HFFc6 (cell line): Measurements from ENCODE around the gene CRP. TPM values are rescaled to one million over a fixed set of nuclear protein-coding genes. Genes with fewer than 3 reads are reported as not detected.

Source experiments
- DNase-seq: peaks from one replicate; pipeline ENCODE4 v3.0.0-alpha.2; 2018
- H3K27ac Mint-ChIP-seq: 2 replicates; pipeline ENCODE4 v1.8.0; 2020; ENCODE audit warnings: mild to moderate bottlenecking, mixed read lengths
- H3K27me3 Mint-ChIP-seq: 2 replicates; pipeline ENCODE4 v1.8.0; 2021; ENCODE audit warnings: mild to moderate bottlenecking, moderate library complexity, mixed read lengths; ENCODE audit not compliant: insufficient read depth
- H3K36me3 Mint-ChIP-seq: 2 replicates; pipeline ENCODE4 v1.8.0; 2021; ENCODE audit warnings: low read depth, mixed read lengths
- H3K4me1 Mint-ChIP-seq: 2 replicates; pipeline ENCODE4 v1.8.0; 2020; ENCODE audit warnings: low read depth, mixed read lengths
- H3K4me3 Mint-ChIP-seq: 2 replicates; pipeline ENCODE4 v1.8.0; 2020; ENCODE audit warnings: mild to moderate bottlenecking, moderate library complexity, mixed read lengths
- H3K9me3 Mint-ChIP-seq: 2 replicates; pipeline ENCODE4 v1.8.0; 2020; ENCODE audit warnings: mild to moderate bottlenecking, mixed read lengths
- CTCF ChIP-seq: fragments of 200-600 bp; sonication (generic); IDR thresholded peaks from 2 replicates; pipeline ENCODE4 v1.5.0; 2021; ENCODE audit warnings: antibody characterized with exemption, mild to moderate bottlenecking
- total RNA-seq, 6 experiments: library from RNA; stranded (reverse); fragmentation: NEBNext Ultra II Directional; extraction: Animal tissue kit (Norgen Biotek cat#: 25700); gene quantifications; 2 replicates in 1 of 6; 3 replicates in 5 of 6; pipeline ENCODE4 v1.2.3, GENCODE V29; 2021

The CRP gene
- total RNA-seq, 6 experiments from 2014 or later, result not detected

- Mint-ChIP-seq H3K9me3 (peaks cover 10% of the 10 kb centered on the region), H3K27ac (no peak overlapping the region), H3K4me3 (no peak overlapping the region), H3K4me1 (peaks cover 6% of the 10 kb centered on the region; the same call in 1 of the 2 replicates), H3K27me3 (no peaks in the 10 kb centered on the region; the same call in 1 of the 2 replicates), H3K36me3 (peaks cover 14% of the 10 kb centered on the region)
- no peak for TF ChIP-seq CTCF
- no peak for DNase-seq
Observed at GRCh38 chr1:159663552-159663951, 50.8 kb downstream of the CRP start.

Other genes starting within 250 kb of the CRP start
- gene OR10J5, start 178.6 kb downstream of the CRP start, total RNA-seq, result not detected
- gene APCS, start 126.8 kb downstream of the CRP start, total RNA-seq, result not detected
- gene DUSP23, start 66.4 kb upstream of the CRP start, total RNA-seq, result 10 to 100 TPM; 23.3 to 26.3 (median 23.5) TPM
- not detected for gene FCRL6, start 87.8 kb upstream of the CRP start, total RNA-seq
- gene SLAMF8, start 112.3 kb upstream of the CRP start, total RNA-seq, result under 1 TPM; 0.09 to 0.99 (median 0.40) TPM
- gene VSIG8, start 148.1 kb upstream of the CRP start, total RNA-seq, result not detected
- gene CFAP45, start 185.6 kb upstream of the CRP start, total RNA-seq, result 1 to 10 TPM in 4 of 6 experiments, under 1 TPM in 2; 0.94 to 2.5 (median 1.2) TPM
- 100 to 1,000 TPM; 560 to 914 (median 815) TPM for gene TAGLN2, start 210.9 kb upstream of the CRP start, total RNA-seq
- gene IGSF9, start 231.0 kb upstream of the CRP start, total RNA-seq, result not detected
- under 1 TPM in 3 of 6 experiments, not detected in 3; 0.41 to 0.51 (median 0.46) TPM for gene SLAMF9, start 239.6 kb upstream of the CRP start, total RNA-seq